CD4-positive, alpha-beta T cell treated with Interleukin-6 at 100 ng/mL for 8 hours (primary cell): ENCODE data around the gene NTN4.
"Not testable (repeated sequence)": the region's sequence is repeated elsewhere in the genome, so short reads cannot be mapped to it uniquely, and the experiment has no call there.

ENCODE experiments used
- DNase-seq: peaks from one replicate; pipeline ENCODE4 v3.0.0-alpha.2; 2020; ENCODE audit warnings: mixed read lengths, low spot score

The NTN4 gene

DNA sequence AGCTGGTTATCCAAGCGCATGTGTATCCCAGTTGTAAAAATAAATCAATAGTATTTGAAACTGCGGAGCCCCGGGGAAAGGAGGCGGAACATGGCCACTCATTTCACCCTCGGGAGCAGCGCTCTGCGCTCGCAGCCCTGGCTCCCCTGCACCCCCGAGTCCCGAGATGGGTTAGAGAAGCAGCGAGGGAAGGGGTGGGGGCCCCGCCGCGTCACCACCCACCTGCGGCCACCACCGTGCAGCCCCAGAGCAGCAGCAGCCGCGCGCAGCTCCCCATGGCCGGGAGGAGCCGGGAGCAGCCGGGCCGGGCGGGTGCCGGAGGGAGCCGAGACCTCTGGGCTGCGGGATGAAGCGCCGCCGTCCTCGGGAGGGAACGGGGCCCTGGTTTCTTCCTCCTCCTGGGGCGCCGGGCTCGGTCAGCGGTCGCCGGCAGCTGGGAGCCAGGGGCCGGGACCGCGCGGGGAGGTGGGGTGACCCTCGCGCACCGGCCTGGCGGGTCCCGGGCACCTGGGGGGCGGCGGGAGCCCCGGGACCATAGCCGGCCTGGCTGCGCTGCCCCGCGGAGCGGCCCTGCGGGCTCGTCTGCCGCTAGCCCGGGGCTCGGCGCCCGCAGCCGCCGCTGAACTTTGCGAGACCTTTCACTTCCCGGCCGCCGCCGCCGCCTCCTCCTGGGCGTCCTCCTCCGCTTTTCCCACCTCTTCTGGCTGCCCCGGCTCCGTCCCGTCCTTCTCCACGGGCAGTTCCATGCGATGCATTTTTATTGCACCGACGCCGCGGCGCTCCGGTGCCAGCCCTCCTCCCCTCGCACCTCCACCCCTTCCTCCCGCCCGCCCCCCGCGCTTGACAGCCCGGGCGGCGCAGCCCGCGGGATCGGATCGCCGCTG lies at the start of gene NTN4:
Gene NTN4 (minus strand): TSS at position 732 of the 884 bp plus-strand sequence. CDS start 455 bp downstream, at position 277.
- peak; percentile 5 for DNase-seq

DNA sequence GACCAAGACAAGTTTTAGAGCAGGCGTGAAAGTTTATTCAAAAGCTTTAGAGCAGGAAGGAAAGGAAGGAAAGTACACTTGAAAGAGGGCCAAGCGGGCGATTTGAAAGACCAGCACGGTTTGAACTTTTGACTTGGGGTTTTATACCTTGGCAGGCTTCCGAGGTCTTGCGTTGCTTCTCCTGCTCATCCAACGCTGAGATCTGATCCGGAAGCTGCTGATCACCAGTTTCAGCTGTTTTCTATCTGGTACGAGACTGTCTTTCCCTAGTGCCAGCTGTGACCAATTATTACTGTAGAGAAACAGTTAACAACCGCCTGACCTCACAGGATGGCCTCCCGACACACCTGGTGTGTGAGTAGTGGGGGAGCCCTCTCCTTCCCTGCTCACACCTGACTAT lies 47.6 kb upstream of the NTN4 start:
- DNase-seq: no peak

DNA sequence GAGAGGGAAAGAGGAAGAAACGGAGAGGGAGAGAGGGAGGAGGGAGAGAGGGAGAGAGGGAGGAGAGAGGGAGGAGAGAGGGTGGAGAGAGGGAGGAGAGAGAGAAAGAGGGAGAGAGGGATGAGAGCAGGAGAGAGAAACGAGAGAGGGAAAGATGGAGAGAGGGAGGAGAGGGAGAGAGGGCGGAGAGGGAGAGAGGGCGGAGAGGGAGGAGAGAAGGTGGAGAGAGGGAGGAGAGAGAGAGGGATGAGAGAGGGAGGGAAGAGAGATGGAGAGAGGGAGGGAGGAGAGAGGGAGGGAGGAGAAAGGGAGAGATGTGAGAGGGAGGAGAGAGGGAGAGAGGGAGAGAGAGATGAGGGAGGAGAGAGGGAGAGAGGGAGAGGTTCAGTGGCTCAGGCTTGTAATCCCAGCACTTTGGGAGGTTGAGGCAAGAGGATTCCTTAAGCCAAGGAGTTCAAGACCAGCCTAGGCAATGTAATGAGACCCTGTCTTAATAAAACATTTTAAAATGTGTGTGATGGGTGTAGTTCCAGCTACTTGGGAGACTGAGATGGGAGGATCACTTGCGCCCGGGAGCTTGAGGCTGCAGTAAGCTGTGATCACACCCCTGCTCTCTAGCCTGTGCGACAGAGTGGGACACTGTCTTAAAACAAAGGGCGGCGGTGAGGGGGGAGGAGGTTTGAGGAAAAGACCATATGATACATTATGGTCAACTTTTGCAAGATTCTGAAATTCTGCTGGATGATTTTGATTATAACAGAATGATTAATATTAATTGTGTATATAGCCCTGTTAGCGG lies 46.9 kb upstream of the NTN4 start:
- no peak for DNase-seq

- no peak for DNase-seq
Observed at GRCh38 chr12:95836630-95837239, 46.2 kb upstream of the NTN4 start.

GRCh38 chr12:95836185-95836609 lies 45.6 kb upstream of the NTN4 start:
- DNase-seq: no peak

GRCh38 chr12:95834572-95834971 lies 44.0 kb upstream of the NTN4 start:
- no peak for DNase-seq

DNA sequence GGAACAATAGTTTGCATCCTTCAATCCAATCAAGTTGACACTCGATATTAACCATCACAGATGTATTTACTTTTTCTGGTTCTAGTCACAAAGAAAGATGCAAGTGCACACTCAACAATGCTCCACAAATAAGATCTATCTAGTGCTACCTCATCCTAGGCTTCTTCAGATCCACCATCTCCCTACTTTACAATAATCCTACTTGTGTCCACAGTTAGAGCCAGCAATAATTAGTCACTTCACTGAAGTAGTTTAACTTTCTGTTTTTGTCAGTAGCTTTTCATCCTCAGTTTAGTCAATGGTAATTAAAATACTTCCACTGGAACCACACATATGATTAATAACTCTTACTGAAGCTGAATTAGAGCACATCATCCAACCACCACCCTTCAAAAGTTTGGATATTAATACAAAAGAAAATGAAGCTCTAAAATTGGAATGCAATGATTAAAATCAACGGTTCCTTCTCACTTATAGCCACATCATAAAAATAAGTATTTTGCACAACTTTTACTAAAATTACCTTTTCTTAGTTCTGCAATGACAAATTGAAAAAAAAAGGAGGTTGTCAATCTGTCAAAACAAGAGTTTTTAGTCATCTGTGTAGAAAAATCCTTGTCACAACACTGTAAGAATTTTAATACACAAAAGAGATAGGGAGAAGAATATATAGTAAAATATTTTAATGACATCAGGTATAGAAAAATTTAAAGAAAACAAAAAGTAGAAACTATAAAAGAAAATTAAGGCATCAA lies 39.9 kb upstream of the NTN4 start:
- no peak for DNase-seq

DNA sequence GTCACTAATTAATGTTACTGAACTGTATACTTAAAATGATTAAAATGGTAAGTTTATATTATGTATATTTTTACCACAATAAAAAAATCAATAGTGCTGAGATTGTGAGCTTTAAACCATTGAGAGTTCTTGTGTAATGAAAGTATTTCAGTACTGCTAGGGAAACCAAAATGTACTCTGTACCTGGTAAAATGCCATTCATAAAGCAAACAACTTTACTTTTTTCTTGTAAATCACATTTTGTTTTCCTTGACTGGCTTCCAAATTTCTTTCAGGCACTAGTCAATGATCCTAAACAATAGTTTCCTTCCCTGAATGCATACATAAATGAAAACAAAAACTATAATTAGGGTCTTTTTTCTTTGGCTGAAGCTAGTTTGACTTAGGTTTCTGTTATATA lies 38.8 kb upstream of the NTN4 start:
- no peak for DNase-seq

- DNase-seq: no peak
Observed at GRCh38 chr12:95820096-95820703, 29.6 kb upstream of the NTN4 start.

- no peak for DNase-seq
Observed at GRCh38 chr12:95815632-95816212, 25.2 kb upstream of the NTN4 start.

GRCh38 chr12:95812155-95812554 lies 21.6 kb upstream of the NTN4 start:
- not testable (repeated sequence) for DNase-seq

DNA sequence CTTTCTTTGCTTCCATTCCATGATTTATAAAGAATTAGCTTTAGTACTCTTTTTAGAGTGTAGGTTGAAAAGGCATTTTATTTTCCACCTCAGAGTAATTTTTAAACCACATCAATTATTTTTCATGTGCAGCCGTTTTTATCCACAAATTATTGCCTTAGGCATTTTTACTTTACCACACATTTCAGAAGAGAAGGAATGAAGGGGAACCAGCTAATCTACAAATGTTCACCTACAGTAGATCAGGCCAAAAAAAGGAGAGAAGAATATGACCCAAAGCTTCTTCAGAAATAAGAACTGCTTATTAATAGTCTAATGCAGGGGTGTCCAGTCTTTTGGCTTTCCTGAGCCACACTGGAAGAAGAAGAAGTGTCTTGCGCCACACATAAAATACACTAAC lies 19.8 kb upstream of the NTN4 start:
- no peak for DNase-seq

- no peak for DNase-seq
Observed at GRCh38 chr12:95809000-95809680, 18.6 kb upstream of the NTN4 start.

DNA sequence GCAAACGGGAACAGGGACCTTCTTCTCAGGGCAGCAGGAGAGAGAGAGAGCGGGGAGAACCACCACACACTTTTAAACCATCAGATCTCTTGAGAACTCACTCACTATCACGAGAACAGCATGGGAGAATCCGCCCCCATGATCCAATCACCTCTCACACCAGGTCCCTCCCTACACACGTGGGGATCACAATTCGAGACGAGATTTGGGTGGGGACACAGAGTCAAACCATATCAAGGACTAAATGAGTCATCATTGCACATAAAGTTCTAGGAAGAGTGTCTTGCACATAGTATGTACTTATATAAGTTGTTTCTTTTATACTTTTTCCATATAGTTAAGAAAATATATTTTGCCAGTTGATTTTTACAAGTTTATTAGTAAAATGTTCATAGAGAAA lies 17.6 kb upstream of the NTN4 start:
- no peak for DNase-seq

GRCh38 chr12:95805864-95806671 lies 15.5 kb upstream of the NTN4 start:
- DNase-seq: peak; percentile 33

GRCh38 chr12:95804291-95804690 lies 13.7 kb upstream of the NTN4 start:
- no peak for DNase-seq

- DNase-seq: no peak
Observed at GRCh38 chr12:95803817-95804216, 13.3 kb upstream of the NTN4 start.

GRCh38 chr12:95802482-95803270 lies 12.1 kb upstream of the NTN4 start:
- no peak for DNase-seq

DNA sequence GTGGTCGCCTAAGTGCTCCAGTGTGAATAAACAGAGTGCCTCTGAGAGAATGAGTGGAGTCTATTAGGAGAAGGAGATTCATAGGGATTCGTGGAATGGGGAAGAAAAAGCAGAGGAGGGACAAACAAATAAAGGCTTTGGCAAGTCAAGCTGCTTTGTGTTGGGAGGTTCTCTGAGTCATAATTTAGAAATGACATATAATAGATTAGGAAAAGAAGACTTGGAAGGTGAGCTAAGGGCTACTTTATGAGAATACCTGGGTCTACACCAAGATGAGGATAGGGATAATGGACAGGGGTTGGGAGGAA lies 6.4 kb upstream of the NTN4 start:
- DNase-seq: no peak
